ENCODE results near the gene TCF7L1. TPM values are rescaled to one million over a fixed set of nuclear protein-coding genes. Genes with fewer than 3 reads are reported as not detected.

Gene TCF7L1
- total RNA-seq, 6 experiments from 2014 or later, result 1.2 to 8.8 (median 3.7) TPM

DNA sequence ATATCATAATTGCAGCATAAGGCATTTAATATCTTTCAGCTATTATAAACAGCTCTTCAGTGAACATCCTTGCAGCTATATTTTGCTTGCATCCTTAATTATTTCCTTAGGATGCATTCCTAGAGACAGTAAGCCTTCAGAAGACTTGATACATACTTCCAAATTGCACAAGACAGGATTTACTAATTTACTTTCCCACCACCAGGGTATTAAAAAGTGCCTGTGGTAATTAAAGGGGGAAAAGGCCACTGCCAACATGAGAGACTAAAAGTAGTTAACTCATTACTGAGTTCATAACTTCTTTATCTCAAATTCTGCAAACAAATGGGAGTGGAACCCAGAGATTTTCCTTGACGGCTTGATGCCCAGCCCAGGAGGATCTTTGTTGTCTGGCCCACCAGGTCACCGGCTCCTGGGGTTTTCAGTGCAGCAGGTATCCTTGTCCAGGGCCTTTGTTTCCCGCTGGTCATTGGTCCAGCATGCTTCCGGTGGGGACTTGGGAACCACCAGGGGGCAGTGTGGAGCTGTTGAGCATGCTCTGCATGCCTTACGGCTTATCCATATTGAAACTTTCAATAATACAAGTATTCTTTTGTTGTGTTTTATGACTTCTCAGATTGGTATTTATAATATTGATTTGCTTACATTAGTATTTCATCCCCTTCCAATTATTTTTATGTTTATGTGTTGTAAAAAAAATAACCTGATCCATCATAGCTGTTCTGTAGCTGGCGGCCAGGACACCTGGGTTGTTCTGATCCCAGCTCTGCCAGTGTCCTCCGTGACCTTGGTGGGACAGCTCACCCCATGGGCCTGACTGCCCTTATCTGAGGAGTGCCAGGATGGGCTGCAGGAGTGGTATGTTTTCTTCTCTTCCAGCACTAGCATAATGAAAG, 133.2 kb downstream of the TCF7L1 start:
- H3K27ac ChIP-seq, result no peak overlapping the region
- no peak overlapping the region for H3K4me3 ChIP-seq
- H3K9me3 ChIP-seq, result no peaks in the 10 kb centered on the region
- 37% methylated on average over 7 of the region's 7 CpGs for WGBS (ENCODE audit: insufficient coverage, low coverage, low lambda C conversion rate, missing lambda C conversion rate)
- ATAC-seq (peak; percentile 66 to 82 (median 70)), DNase-seq (peak; percentile 76 to 81 (median 79))
- H3K4me1 ChIP-seq, result peaks cover 0 to 13% (median 4%) of the 10 kb centered on the region in 4 donors
- intact Hi-C loops (cut with DNase I), result no loop called here
- H3K27me3 ChIP-seq, result no peaks in the 10 kb centered on the region
- no peaks in the 10 kb centered on the region for H3K36me3 ChIP-seq
- TF ChIP-seq POLR2A (IDR thresholded peaks at IDR 0.05), result no peak
- TF ChIP-seq, protein P1, sequence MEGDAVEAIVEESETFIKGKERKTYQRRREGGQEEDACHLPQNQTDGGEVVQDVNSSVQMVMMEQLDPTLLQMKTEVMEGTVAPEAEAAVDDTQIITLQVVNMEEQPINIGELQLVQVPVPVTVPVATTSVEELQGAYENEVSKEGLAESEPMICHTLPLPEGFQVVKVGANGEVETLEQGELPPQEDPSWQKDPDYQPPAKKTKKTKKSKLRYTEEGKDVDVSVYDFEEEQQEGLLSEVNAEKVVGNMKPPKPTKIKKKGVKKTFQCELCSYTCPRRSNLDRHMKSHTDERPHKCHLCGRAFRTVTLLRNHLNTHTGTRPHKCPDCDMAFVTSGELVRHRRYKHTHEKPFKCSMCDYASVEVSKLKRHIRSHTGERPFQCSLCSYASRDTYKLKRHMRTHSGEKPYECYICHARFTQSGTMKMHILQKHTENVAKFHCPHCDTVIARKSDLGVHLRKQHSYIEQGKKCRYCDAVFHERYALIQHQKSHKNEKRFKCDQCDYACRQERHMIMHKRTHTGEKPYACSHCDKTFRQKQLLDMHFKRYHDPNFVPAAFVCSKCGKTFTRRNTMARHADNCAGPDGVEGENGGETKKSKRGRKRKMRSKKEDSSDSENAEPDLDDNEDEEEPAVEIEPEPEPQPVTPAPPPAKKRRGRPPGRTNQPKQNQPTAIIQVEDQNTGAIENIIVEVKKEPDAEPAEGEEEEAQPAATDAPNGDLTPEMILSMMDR (IDR thresholded peaks at IDR 0.05), result peak; percentile 65 to 94 (median 90)

- intact Hi-C loops (cut with DNase I), result no loop called here
- peak; percentile 86 to 93 (median 90) for ATAC-seq
Observed at GRCh38 chr2:85269959-85270358, 136.8 kb downstream of the TCF7L1 start.

DNA sequence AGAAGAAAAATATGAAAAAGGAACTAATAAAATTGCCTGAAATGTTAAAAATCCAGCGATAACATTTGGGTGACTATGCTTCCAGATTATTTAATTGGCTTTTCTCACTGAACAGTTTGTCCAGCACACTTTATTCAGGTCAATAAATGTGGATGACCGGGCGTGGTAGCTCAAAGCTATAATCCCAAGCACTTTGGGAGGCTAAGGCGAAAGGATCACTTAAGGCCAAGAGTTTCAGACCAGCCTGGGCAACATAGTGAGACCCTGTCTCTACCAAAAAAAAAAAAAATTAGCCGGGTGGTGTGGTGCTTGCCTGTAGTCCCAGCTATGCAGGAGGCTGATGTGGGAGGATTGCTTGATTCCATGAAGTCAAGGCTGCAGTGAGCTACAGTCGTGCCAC, 139.2 kb downstream of the TCF7L1 start:
- ATAC-seq (no peak), DNase-seq (no peak)
- TF ChIP-seq, protein P1 (IDR thresholded peaks at IDR 0.05), result no peak
- TF ChIP-seq POLR2A (IDR thresholded peaks at IDR 0.05), result no peak
- H3K27ac ChIP-seq, result no peak overlapping the region
- intact Hi-C loops (cut with DNase I), result no loop called here
- peaks cover 0 to 13% (median 4%) of the 10 kb centered on the region in 4 donors for H3K4me1 ChIP-seq
- no peaks in the 10 kb centered on the region for H3K9me3 ChIP-seq
- H3K27me3 ChIP-seq, result no peaks in the 10 kb centered on the region
- WGBS (ENCODE audit: insufficient coverage, low coverage, low lambda C conversion rate, missing lambda C conversion rate), result 80% methylated on average over 5 of the region's 6 CpGs
- no peak overlapping the region for H3K4me3 ChIP-seq
- no peaks in the 10 kb centered on the region for H3K36me3 ChIP-seq

More at GRCh38 chr2:85269959-85270358, 136.8 kb downstream of the TCF7L1 start:
- no peaks in the 10 kb centered on the region for H3K36me3 ChIP-seq
- H3K4me3 ChIP-seq, result no peak overlapping the region
- DNase-seq, result peak in 1 of 3 donors; percentile 57
- H3K27me3 ChIP-seq, result no peaks in the 10 kb centered on the region
- no peaks in the 10 kb centered on the region for H3K9me3 ChIP-seq
- TF ChIP-seq POLR2A (IDR thresholded peaks at IDR 0.05), result no peak
- TF ChIP-seq, protein P1 (IDR thresholded peaks at IDR 0.05), result no peak
- peak overlapping the region; percentile 54 to 71 (median 69) for H3K27ac ChIP-seq
- WGBS (ENCODE audit: insufficient coverage, low coverage, low lambda C conversion rate, missing lambda C conversion rate), result 15% methylated on average over 4 of the region's 6 CpGs
- H3K4me1 ChIP-seq, result peaks cover 0 to 13% (median 4%) of the 10 kb centered on the region in 4 donors

- Histone ChIP-seq H3K36me3 (no peaks in the 10 kb centered on the region), H3K27me3 (no peaks in the 10 kb centered on the region), H3K4me1 (peaks cover 0 to 13% (median 4%) of the 10 kb centered on the region in 4 donors), H3K4me3 (no peak overlapping the region), H3K9me3 (no peaks in the 10 kb centered on the region), H3K27ac (no peak overlapping the region)
- TF ChIP-seq, protein P1 (IDR thresholded peaks at IDR 0.05), result no peak
- 37% methylated on average over 7 of the region's 21 CpGs for WGBS (ENCODE audit: insufficient coverage, low coverage, low lambda C conversion rate, missing lambda C conversion rate)
- intact Hi-C loops (cut with DNase I), result no loop called here
- DNase-seq, result no peak
- peak in 1 of 4 donors; percentile 4 for ATAC-seq
Observed at GRCh38 chr2:85273738-85274731, 140.8 kb downstream of the TCF7L1 start.

Measured in right lobe of liver (tissue), 6 donors.